Breast epithelium (tissue), 4 donors: Measurements from ENCODE around the gene ARTN. TPM values are rescaled to one million over a fixed set of nuclear protein-coding genes. Genes with fewer than 3 reads are reported as not detected.

ENCODE experiments used
- DNase-seq, 2 donors: peaks; one replicate each; pipeline ENCODE4 v3.0.0-alpha.2; 2019; ENCODE audit warnings: low spot score in 2 of 2
- H3K27ac ChIP-seq, 2 donors: fragments of 200-600 bp; sonication (generic) in 1 of 2; one replicate each; pipeline ENCODE4 v1.5.1; 2016 to 2019; ENCODE audit warnings: mild to moderate bottlenecking in 1 of 2
- H3K27me3 ChIP-seq, 2 donors: fragments of 200-600 bp; sonication (generic) in 1 of 2; one replicate each; pipeline versions ENCODE4 v1.5.1 to v1.6.0; 2017 to 2019; ENCODE audit warnings: control low read depth in 1 of 2, mild to moderate bottlenecking in 1 of 2
- H3K36me3 ChIP-seq: fragments of 200-600 bp; one replicate; pipeline ENCODE4 v1.5.1; 2019
- H3K4me1 ChIP-seq, 2 donors: fragments of 200-600 bp; sonication (generic); one replicate each; pipeline ENCODE4 v1.5.1; 2016 to 2019; ENCODE audit warnings: control low read depth in 1 of 2
- H3K4me3 ChIP-seq, 3 donors: fragments of 200-600 bp; sonication (generic); 1 replicate in 2 of 3; 2 replicates in 1 of 3; pipeline ENCODE4 v1.5.1; 2016 to 2019; ENCODE audit warnings: mild to moderate bottlenecking in 3 of 3, moderate library complexity in 2 of 3
- H3K9me3 ChIP-seq, 2 donors: fragments of 200-600 bp; sonication (generic) in 1 of 2; one replicate each; pipeline ENCODE4 v1.5.1; 2016 to 2019; ENCODE audit warnings: control low read depth in 1 of 2
- CTCF ChIP-seq, 3 donors: fragments of 450-650 bp; IDR thresholded peaks; one replicate each; pipeline ENCODE4 v1.5.1; 2016 to 2017; ENCODE audit warnings: antibody characterized with exemption in 3 of 3, mild to moderate bottlenecking in 3 of 3, moderate library complexity in 3 of 3
- POLR2A ChIP-seq: fragments of 450-650 bp; IDR thresholded peaks from one replicate; pipeline ENCODE4 v1.6.1; 2016; ENCODE audit warnings: antibody characterized with exemption, mild to moderate bottlenecking, moderate library complexity
- POLR2AphosphoS5 ChIP-seq, 3 donors: sonication (generic); formaldehyde crosslinking; IDR thresholded peaks; one replicate each; pipeline ENCODE4 v1.6.1; 2017; ENCODE audit warnings: antibody characterized with exemption in 3 of 3
- intact Hi-C: fragments of 100-400 bp; cut with DNase I; formaldehyde crosslinking; loops from one replicate; pipeline ENCODE4 v1.15.1; 2023; ENCODE audit warnings: low total_unique reads
- total RNA-seq, 3 donors: library from RNA; depleted of rRNA; stranded (reverse); fragments of >200 nt; gene quantifications; one replicate each; pipeline ENCODE4 v1.1.0, GENCODE V29; 2016

The ARTN gene
- total RNA-seq, 3 donors from 2014 or later, result 1.8 to 2.3 TPM; not detected in 1

- DNase-seq, result no peak
- Histone ChIP-seq H3K27ac (no peak overlapping the region), H3K4me1 (no peaks in the 10 kb centered on the region), H3K36me3 (no peaks in the 10 kb centered on the region), H3K9me3 (no peaks in the 10 kb centered on the region), H3K27me3 (no peaks in the 10 kb centered on the region), H3K4me3 (no peak overlapping the region)
- TF ChIP-seq POLR2AphosphoS5 (IDR thresholded peaks at IDR 0.05), result no peak
- no peak for TF ChIP-seq CTCF (IDR thresholded peaks at IDR 0.05)
- no peak for TF ChIP-seq POLR2A
- intact Hi-C loops, result loop anchor here (1.0 kb wide), 1 partner anchor 33 kb away; no protein-coding TSS in a partner anchor
Observed at GRCh38 chr1:43904660-43905551, 28.7 kb upstream of the ARTN start.

- DNase-seq, result peak in 1 of 2 donors; percentile 19
- Histone ChIP-seq H3K9me3 (no peaks in the 10 kb centered on the region), H3K4me1 (no peaks in the 10 kb centered on the region), H3K4me3 (no peak overlapping the region), H3K27ac (no peak overlapping the region), H3K27me3 (no peaks in the 10 kb centered on the region), H3K36me3 (no peaks in the 10 kb centered on the region)
- TF ChIP-seq POLR2A (no peak), POLR2AphosphoS5 (IDR thresholded peaks at IDR 0.05) (no peak), CTCF (IDR thresholded peaks at IDR 0.05) (no peak)
- intact Hi-C loops, result no loop called here
Observed at GRCh38 chr1:43908226-43908625, 25.4 kb upstream of the ARTN start.

GRCh38 chr1:43908858-43909257 lies 24.7 kb upstream of the ARTN start:
- Histone ChIP-seq H3K27me3 (no peaks in the 10 kb centered on the region), H3K9me3 (no peaks in the 10 kb centered on the region), H3K4me1 (no peaks in the 10 kb centered on the region), H3K36me3 (no peaks in the 10 kb centered on the region), H3K27ac (no peak overlapping the region), H3K4me3 (no peak overlapping the region)
- DNase-seq, result no peak
- intact Hi-C loops, result no loop called here
- TF ChIP-seq POLR2A, result no peak
- TF ChIP-seq POLR2AphosphoS5 (IDR thresholded peaks at IDR 0.05), result no peak
- TF ChIP-seq CTCF (IDR thresholded peaks at IDR 0.05), result no peak

- Histone ChIP-seq H3K27ac (no peak overlapping the region), H3K9me3 (no peaks in the 10 kb centered on the region), H3K4me3 (no peak overlapping the region), H3K4me1 (no peaks in the 10 kb centered on the region), H3K36me3 (no peaks in the 10 kb centered on the region), H3K27me3 (no peaks in the 10 kb centered on the region)
- intact Hi-C loops, result no loop called here
- no peak for TF ChIP-seq POLR2A
- TF ChIP-seq POLR2AphosphoS5 (IDR thresholded peaks at IDR 0.05), result no peak
- TF ChIP-seq CTCF (IDR thresholded peaks at IDR 0.05), result no peak
- peak in 1 of 2 donors; percentile 15 for DNase-seq
Observed at GRCh38 chr1:43910343-43910742, 23.3 kb upstream of the ARTN start.

- Histone ChIP-seq H3K27ac (peak overlapping the region; percentile 27 to 69), H3K27me3 (no peaks in the 10 kb centered on the region), H3K36me3 (no peaks in the 10 kb centered on the region), H3K9me3 (no peaks in the 10 kb centered on the region), H3K4me1 (no peaks in the 10 kb centered on the region), H3K4me3 (no peak overlapping the region)
- intact Hi-C loops, result no loop called here
- DNase-seq, result peak; percentile 49 to 86
- no peak for TF ChIP-seq POLR2A
- peak in 1 of 3 donors; percentile 23 for TF ChIP-seq POLR2AphosphoS5 (IDR thresholded peaks at IDR 0.05)
- TF ChIP-seq CTCF (IDR thresholded peaks at IDR 0.05), result no peak
Observed at GRCh38 chr1:43912607-43913006, 21.0 kb upstream of the ARTN start.
